GM12801 (cell line): ENCODE data around the gene COPS7A.

Experiments
- TF ChIP-seq, protein P1 (sequence below): IDR thresholded peaks from one replicate; pipeline ENCODE4 v1.5.1; 2011; ENCODE audit warnings: control low read depth; ENCODE audit not compliant: insufficient read length; ENCODE audit errors: extremely low read depth

The COPS7A gene

DNA sequence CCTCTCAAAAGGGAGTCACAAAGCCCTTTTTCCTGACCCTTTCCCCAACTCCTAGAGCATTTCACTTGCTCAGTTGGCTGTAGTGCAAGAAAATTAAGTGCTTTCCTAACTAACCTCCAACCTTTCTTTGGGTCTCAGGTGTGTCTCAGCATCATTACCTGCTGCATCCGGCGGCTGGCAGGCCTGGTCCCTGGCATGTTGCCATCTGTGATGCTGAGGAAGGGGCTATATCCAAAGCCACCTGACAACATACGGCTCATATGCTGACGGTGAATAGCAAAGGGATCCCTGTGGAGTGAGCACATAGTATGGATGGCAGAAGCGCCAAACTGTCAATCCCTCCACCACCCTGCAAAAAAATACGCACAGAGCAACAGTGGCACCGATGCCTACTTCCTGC lies 27.9 kb downstream of the COPS7A start:
- TF ChIP-seq, protein P1, sequence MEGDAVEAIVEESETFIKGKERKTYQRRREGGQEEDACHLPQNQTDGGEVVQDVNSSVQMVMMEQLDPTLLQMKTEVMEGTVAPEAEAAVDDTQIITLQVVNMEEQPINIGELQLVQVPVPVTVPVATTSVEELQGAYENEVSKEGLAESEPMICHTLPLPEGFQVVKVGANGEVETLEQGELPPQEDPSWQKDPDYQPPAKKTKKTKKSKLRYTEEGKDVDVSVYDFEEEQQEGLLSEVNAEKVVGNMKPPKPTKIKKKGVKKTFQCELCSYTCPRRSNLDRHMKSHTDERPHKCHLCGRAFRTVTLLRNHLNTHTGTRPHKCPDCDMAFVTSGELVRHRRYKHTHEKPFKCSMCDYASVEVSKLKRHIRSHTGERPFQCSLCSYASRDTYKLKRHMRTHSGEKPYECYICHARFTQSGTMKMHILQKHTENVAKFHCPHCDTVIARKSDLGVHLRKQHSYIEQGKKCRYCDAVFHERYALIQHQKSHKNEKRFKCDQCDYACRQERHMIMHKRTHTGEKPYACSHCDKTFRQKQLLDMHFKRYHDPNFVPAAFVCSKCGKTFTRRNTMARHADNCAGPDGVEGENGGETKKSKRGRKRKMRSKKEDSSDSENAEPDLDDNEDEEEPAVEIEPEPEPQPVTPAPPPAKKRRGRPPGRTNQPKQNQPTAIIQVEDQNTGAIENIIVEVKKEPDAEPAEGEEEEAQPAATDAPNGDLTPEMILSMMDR: no peak

GRCh38 chr12:6752167-6752920 lies 28.5 kb downstream of the COPS7A start:
- TF ChIP-seq, protein P1: no peak

GRCh38 chr12:6752921-6753771 lies 29.3 kb downstream of the COPS7A start, which contains the start of gene MLF2:
TSS of gene MLF2 (minus strand) at chr12:6753141. CDS start at chr12:6752334, 807 bp downstream.
- TF ChIP-seq, protein P1: no peak

GRCh38 chr12:6753772-6754356 lies 30.0 kb downstream of the COPS7A start:
- TF ChIP-seq, protein P1: no peak

- TF ChIP-seq, protein P1: no peak
These were observed 30.6 kb downstream of the COPS7A start for GRCh38 chr12:6754411-6754810.

DNA sequence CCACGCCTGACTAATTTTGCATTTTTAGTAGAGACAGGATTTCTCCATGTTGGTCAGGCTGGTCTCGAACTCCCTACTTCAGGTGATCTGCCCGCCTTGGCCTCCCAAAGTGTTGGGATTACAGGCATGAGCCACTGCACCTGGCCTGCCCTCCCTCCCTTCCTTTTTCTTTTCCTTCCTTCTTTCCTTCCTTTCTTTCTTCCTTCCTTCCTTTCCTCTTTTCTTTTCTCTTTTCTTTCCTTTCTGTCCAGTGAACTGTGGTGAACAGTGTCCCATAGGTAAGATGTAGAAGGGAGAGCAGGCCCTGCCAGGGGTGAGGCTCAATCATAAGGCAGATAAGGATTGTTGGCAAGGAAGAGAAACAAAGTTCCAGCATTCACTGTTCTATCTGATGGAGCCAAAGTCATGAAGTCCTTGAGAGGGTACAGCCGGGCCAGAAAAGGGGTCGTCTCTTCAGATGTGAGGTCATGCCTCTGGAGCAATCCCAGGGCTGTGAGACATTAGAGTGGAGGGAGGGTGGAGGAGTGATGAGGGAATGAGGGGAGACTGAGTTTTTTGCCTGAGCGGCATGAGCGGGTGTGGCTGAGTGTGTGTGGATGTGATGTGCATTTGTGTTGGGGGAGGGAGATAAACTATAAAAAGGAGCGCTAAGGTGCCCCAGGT lies 33.3 kb downstream of the COPS7A start:
- TF ChIP-seq, protein P1: no peak

DNA sequence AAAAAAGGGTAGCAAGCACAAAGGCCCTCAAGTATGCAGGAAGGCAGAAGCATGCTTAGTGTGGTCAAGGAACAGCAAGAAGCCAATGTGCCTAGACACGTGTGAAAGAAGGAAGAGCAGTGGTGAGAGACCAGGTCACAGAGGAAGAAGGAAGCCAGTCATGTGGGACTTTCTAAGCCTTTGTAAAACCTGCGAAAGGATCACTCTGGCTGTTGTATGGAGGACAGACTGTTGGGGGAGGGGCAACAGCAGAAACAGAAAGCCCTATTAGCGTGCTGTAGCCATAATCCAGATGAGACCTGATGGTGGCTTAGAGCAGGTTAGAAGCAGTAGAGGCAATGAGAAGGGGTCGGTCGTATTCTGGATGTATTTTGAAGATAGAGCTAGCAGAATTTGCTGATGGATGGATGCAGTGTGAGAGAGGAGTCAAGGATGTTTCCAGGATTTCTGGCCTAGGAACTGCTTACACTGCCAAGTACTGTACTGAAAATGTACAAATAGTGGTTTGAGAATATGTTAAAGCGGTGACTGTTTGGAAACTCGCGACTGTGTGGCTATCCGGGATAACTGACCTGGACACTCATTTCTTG lies 34.8 kb downstream of the COPS7A start:
- TF ChIP-seq, protein P1: no peak
